ENCODE results near the gene NFKBIE. TPM values are rescaled to one million over a fixed set of nuclear protein-coding genes. Genes with fewer than 3 reads are reported as not detected.

The NFKBIE gene
- total RNA-seq, 1 experiment from 2014 or later, result 2.4 TPM

DNA sequence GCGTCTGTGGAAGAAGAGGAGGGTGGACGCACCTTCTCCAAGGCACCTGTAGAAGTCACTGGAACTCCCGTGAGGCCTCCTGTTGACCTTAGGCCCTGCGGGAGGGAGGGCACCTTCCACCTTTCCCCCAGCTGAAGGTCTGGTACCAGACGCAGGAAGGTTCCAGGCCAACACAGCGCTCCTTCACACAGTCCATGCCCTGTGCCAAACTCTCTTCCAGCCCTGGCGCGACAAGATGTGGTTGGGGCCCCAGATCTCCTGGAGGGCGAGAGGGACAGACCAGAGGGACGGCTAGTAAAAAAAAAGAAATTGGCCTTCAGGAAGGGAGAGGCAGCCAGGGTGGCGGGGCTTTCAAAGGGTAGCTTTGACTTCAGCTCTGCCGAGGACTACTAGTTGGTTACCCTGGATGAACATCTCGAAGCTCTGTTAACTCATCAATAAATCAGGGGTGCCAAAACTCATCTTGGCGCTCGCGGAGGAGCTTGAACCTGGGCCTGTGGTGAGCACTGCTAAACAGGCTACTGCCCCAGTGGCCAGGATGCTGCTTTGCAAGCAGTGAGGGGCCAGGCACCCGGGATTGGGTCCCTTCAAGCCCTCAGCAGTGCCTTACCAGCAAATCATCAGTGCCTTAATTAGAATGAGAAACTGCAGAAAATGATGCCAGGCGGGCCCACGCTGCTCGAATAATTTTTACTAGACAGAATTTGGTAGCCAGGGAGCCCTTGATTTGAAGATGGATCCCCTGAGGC lies 32.9 kb upstream of the NFKBIE start:
- no peak for DNase-seq (ENCODE audit: extremely low read depth, low read depth)

DNA sequence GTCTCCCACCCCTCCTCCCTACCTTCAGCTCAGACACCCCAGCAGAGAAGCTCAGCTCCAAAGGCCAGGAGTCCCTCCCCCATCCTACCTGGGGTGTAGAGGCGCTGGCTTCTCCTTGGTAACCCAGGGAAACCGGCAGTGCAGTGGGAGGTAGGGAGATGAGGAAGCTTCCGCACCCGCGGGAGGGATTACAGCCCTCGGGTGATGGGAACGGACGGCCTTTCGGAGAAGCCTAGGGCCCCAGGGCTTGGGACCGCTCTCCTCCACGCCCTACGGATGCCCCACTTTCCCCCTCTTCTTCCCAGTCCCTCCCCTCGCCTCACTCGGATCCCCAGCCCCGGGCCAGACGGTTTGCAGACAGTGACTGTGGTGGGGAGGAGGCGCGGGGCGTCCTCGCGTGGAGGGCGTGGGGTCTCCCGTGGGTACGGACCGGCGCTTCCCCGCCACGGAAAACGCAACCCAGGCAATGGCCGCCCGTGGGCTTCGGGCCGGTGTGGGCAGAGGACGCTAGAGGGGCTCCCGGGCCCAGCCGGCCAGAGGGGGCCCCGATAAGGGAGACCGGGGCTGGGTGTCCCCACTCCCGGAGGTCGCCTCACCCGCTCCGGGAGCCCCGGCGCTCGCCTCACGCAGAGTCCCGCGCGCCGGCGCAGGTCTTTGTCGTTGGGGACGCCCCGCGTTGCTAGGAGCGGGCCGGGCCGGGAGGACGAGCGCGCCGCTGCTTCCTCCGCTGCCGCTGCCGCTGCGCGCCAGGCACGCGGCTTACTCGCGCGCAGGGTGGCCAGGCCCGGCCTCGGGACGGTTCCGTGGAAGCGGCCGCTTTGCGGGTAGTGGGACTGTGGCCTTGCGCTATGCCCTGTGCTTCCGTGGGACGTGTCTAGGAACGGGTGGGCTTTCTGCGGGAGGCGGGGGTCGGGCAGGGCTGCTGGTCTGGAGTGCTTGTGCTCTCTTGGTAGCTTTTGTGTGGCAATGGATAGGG lies 32.0 kb upstream of the NFKBIE start:
- peak; percentile 8 for DNase-seq (ENCODE audit: extremely low read depth, low read depth)

DNA sequence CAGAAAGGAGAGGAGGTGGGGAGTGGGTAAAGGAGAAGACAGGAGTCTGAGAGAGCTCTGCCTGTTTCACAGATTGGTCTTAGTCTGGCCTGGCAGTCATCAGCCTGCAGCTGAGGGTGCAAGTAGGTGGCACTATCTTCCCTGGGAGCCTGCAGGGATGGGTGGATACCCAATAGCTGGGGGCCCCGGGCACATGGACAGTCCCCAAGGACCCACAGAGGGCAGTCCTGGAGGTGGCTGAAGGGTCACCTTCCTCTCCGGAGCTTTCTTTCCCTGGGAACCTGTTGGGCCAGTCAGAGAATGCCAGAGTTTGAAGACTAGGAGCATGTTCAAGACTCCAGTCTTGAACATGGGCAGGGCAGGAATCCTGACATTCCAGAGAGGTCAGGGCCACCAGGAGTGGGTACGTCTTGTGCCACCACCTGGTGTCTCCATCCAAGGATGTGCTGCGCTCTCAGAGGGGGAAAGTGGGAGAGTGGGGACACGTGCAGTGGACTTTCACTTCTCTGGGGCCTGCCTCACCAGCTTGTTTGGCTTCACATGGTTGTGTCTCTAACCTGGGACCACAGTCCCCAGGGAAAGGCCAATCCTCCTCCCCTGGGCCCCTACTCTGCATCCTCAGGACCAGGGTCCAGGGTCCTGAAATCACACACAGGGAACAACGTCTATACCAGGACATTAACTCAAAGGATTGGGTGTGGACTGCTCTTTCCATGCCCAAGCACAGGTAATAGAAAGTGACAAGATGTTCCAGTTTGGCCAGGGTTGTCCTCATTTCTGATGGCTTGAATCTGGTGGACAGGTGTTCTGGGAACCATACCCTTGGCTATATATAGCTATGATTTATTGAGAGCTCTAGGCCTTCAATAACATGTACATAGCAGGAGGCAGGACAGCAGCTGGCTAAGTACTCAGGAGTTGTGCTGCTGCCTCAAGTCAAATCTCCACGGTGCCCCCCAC lies 29.8 kb upstream of the NFKBIE start:
- no peak for DNase-seq (ENCODE audit: extremely low read depth, low read depth)

DNA sequence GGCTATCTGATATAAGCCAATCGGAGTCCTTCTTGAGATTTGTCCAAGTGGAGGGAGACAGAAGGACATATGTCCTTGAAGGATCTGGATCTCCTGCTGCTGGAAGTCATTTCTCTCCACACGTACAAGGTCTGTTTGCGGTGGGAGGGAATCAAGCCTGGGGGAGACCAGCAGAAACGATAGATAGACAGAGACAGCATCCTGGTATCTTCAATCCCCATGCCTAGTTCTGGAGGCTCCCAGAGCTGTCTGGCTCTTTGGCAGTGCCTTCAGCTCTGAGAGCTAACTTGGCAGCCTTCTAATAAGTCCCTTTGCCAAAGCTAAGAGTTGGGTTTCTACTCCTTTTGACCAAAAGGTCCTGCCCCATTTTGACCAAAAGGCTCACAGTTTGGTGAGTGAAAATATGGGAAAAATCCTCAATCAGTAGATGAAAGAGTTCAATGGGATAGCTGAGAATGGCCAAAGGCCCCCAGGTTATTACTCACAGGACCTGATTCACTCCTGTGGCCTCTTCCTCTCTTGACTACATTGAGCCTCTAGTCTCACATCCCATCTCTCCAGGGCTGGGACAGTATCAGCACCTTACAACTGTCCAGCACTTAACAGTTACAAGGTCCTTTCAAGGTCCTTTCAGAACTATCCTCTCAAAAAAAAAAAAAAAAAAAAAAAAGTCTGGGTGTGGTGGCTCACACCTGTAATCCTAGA lies 27.5 kb upstream of the NFKBIE start:
- no peak for DNase-seq (ENCODE audit: extremely low read depth, low read depth)

- no peak for DNase-seq (ENCODE audit: extremely low read depth, low read depth)
Measured at GRCh38 chr6:44291841-44292240, 26.5 kb upstream of the NFKBIE start.

DNA sequence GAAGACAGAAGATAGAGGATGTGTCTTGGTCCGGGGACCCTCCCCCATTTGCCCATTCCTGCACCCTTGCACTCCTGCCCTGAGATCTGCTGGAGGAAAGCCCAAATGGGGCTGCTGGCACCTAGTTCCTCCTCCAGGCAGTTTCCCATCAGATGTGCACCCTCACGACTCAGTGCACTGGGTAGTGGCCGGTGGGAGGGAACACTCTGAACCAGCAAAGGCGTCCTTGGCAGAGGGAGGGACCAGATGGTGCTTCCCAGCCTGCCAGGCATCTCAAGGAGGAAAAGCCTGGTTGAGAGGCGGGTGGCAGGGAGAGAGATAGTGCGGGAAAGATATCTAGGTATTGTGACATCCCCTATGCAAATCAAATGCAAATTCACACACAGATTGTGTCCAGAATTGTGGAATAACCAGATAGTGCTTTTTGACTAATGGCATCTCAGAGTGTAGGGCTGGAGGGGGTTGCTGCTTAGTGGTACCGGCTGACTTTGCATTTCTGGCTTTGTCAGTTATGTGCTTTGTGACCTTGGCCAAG lies 24.4 kb upstream of the NFKBIE start:
- DNase-seq (ENCODE audit: extremely low read depth, low read depth), result no peak

DNA sequence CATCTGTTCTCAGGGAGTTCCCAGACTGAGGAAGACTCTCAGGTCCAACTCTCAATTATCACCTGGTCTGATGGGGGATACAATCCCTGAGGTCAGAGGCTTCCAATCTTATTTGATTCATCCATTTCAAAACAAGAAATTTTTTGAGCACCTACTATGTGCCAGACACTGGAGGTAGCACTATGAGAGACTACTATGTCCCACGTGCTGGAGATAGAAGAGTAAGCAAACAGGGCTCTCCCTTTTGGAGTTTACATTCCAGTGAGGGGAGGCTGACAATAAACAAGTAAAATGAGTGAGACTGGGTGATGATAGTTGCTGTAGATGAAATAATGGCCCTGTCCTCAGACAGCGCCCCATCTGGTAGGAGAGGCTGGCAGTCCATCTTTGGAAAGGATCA lies 21.4 kb upstream of the NFKBIE start:
- no peak for DNase-seq (ENCODE audit: extremely low read depth, low read depth)

DNA sequence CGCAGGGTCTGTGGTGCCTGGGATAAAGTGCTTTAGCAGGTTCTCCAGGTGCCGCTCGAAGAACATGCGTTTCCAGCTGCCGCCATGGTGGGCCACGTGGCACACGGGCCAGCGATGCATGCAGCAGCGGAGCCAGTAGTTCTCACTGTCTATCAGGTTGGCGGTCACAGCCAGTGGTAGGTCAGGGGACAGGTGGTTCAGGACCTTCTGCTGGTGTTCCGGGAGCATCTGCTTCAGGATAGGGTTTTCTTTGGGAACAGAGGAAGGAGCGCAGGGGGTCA lies 20.9 kb upstream of the NFKBIE start:
- no peak for DNase-seq (ENCODE audit: extremely low read depth, low read depth)

DNA sequence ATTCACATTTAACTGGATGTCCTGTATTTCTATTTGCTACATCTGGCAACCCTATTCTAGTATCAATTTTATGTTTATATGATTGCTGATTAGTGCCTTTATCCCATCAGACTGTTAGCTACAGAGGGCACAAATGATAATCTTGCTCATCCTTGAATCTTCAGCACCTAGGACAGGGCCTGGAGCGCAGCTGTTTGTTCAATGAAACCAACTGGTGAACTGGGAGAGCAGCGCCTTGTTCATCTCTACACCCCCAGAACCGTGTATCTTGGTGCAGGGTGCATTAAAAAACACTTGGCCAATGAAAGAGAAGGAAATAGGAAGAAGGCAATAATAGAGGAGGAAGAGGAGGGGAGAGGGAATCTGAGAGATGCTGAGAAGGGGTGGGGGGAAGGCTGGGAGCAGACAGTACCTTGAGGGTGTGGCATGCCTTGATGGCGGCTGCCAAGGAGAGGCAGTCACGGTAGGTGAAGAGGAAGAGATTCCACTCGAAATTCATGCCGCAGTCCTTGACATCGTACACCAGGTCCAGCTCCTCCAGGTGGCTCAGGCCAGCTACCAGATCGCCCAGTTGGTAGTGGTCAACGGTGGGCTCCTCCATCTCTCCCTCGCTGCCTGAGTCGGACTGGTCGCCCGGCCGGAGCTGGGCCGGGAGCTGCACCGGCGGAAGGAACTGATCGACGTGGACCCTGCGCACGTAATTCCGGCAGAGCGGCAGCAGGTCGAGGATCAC lies 20.4 kb upstream of the NFKBIE start:
- DNase-seq (ENCODE audit: extremely low read depth, low read depth), result no peak

- no peak for DNase-seq (ENCODE audit: extremely low read depth, low read depth)
Measured at GRCh38 chr6:44284867-44285266, 19.5 kb upstream of the NFKBIE start.

- no peak for DNase-seq (ENCODE audit: extremely low read depth, low read depth)
Measured at GRCh38 chr6:44284121-44284520, 18.8 kb upstream of the NFKBIE start.

DNA sequence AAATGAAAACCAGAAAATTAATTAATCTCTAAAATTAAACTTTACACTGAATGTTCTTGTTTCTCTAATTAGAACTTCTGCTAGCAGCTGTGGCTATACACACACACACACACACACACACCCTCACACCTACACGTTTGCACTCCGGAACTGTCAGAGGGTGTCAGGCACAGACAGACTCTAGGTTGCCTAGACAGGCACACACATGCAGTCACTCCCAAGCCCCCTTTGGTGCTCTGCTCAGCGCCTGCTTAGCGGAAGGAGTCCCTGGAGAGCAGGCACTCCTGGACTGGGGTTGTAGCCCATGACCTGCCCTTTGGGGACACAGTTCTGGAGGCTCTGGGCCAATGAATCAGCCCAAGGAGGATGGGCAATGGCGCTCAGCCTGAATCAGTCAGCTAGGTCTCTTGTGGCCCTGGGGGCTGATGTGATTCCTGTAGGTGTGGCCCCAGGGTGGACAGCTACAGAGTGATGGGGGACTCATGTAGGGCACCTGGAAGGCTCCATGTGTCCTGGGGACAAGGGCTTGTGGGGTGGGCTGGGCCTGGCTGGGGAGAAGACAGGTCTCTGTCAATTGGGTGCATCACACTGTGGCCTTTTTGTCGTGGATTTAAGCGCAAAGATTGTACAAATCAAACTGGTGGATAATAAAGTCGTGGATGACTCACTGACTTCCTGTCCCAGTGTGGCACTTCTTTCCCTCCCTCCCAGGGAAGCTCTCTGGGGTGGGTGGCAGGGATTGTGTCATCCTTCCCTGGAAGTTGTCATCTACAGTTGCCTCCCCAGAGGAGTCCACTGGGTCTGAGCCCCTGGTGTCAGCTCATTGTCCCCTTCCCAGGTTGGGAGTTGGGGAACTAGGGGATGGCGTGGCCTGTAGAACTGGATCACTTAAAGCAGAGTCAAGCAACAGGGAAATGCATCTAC lies 13.7 kb upstream of the NFKBIE start:
- no peak for DNase-seq (ENCODE audit: extremely low read depth, low read depth)

- no peak for DNase-seq (ENCODE audit: extremely low read depth, low read depth)
Measured at GRCh38 chr6:44278315-44278714, 13.0 kb upstream of the NFKBIE start.

DNA sequence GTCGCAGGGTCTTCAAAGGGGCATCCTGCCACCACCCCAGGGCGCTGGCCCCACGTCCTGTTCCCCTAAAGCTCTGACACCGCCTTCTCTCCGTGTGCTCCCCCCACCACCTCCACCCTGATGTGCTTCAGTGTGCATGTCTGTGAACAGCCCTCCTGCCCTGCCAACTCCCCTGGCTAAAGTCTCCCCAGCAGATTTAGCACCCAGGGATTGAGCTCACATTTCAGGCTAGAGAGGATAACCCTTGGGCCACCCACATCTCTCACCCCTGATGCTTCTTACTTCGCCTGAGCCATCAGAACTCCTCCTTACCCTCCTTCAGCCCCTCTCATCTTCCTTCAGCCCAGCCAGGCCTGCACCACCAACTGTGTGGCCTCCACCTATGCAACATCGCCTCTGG lies 12.4 kb upstream of the NFKBIE start:
- DNase-seq (ENCODE audit: extremely low read depth, low read depth), result no peak

DNA sequence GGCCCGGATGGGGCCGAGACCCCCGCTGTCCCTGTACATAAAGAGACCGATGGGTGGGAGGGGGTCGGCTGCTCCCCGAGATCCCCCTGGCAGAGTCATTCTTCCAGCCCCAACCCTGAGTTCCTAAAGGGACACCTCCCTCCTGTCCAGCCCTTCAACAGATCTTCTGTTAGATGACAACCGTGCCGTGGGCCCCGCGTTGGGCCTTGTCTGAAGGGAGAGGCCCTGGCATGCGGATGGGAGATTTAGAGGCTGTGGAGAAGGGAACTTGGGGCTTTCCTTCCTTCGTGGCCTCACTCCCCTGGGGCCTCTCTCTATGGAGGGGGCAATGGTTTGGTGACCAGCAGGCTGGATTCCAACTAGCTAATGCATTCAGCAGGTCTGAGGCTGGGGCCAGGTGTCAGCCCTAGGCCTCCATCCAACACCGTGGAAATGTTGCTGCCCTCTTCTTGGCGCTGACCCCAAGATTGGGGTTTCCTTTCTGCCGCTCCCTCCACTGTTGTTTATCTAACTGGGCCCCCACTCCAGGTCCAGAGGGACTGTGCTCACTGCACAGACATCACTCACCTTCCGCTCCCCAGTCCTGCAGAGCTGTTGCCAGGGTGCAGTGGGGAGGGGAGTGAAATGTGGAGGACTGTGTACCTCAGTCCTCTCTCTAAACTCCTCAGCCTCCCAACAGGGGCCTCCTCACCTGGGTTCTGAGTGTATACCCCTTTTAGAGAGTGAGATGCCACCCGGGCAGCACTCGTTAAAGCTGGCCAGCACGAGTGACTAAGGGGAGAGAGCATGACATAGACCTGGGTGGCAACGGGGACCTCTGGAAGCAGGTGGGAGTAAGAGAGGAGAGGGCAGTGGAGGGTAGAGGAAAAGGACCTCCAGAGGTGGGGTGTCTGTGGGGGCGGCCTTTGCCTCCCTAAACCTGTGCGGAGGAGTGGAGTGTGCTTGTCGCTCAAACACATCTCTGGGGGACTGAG lies 11.6 kb upstream of the NFKBIE start:
- DNase-seq (ENCODE audit: extremely low read depth, low read depth), result no peak

DNA sequence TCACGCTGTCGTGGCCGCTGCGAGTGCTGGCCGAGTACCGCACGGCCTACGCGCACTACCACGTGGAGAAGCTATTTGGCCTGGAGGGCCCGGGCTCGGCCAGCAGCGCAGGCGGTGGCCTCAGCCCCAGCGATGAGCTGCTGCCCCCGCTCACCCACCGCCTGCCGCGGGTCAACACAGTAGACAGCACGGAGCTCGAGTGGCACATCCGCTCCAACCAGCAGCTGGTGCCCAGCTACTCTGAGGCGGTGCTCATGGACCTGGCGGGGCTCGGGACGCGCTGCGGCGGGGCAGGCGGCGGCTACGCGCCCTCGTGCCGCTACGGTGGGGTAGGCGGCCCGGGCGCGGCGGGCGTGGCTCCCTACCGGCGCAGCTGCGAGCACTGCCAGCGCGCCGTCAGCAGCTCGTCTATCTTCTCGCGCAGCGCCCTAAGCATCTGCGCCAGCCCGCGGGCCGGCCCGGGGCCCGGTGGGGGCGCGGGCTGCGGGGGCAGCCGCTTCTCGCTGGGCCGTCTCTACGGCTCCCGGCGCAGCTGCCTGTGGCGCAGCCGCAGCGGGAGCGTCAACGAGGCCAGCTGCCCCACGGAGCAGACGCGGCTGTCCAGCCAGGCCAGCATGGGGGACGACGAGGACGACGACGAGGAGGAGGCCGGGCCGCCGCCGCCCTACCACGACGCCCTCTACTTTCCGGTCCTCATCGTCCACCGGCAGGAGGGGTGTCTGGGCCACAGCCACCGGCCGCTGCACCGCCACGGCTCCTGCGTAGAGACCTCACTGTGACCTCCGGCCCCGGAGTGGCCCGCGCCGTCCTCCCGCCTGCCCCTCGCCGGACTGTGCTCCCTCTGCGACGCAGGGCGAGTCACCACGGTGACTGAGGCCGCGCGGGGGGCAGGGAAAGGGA lies 10.6 kb upstream of the NFKBIE start:
- DNase-seq (ENCODE audit: extremely low read depth, low read depth), result no peak

Measured in NCI-H460 (cell line).